Liver (tissue), 3 donors: Measurements from ENCODE around the gene ATR.

Experiments
- CTCF ChIP-seq: fragments of 150-350 bp; IDR thresholded peaks from 2 replicates; pipeline ENCODE4 v1.5.1; 2017; ENCODE audit warnings: improper control_type of control experiment, low read depth, low read length; ENCODE audit not compliant: missing input control
- EGR1 ChIP-seq, 2 donors: IDR thresholded peaks; 2 replicates each; pipeline ENCODE4 v1.6.1; 2016 to 2018; ENCODE audit warnings: antibody characterized with exemption in 2 of 2, low read depth in 2 of 2
- FOXA1 ChIP-seq: IDR thresholded peaks from 2 replicates; pipeline ENCODE4 v1.6.1; 2016; ENCODE audit warnings: antibody characterized with exemption
- GABPA ChIP-seq, 2 donors: IDR thresholded peaks in 1 of 2; conservative IDR thresholded peaks in 1 of 2; 2 replicates each; pipeline ENCODE4 v1.6.1; 2016; ENCODE audit warnings: antibody characterized with exemption in 2 of 2, mild to moderate bottlenecking in 1 of 2, moderate library complexity in 1 of 2
- HNF4A ChIP-seq, 2 donors: conservative IDR thresholded peaks; 2 replicates each; pipeline ENCODE4 v1.6.1; 2016; ENCODE audit warnings: antibody characterized with exemption in 2 of 2, mild to moderate bottlenecking in 2 of 2
- JUND ChIP-seq, 2 donors: IDR thresholded peaks; 2 replicates each; pipeline ENCODE4 v1.6.1; 2016; ENCODE audit warnings: antibody characterized with exemption in 2 of 2
- MAX ChIP-seq: IDR thresholded peaks from 2 replicates; pipeline ENCODE4 v1.6.1; 2016; ENCODE audit warnings: antibody characterized with exemption
- RAD21 ChIP-seq, 2 donors: IDR thresholded peaks; 2 replicates each; pipeline ENCODE4 v1.6.1; 2016; ENCODE audit warnings: antibody characterized with exemption in 2 of 2, mild to moderate bottlenecking in 2 of 2
- REST ChIP-seq: IDR thresholded peaks from 2 replicates; pipeline ENCODE4 v1.6.1; 2016; ENCODE audit warnings: antibody characterized with exemption, mild to moderate bottlenecking
- RXRA ChIP-seq, 2 donors: IDR thresholded peaks; 2 replicates each; pipeline ENCODE4 v1.6.1; 2017 to 2018; ENCODE audit warnings: antibody characterized with exemption in 2 of 2, mild to moderate bottlenecking in 1 of 2
- TAF1 ChIP-seq: conservative IDR thresholded peaks from 2 replicates; pipeline ENCODE4 v1.6.1; 2016; ENCODE audit warnings: antibody characterized with exemption, mild to moderate bottlenecking
- YY1 ChIP-seq: IDR thresholded peaks from 2 replicates; pipeline ENCODE4 v1.6.1; 2016; ENCODE audit warnings: antibody characterized with exemption, mild to moderate bottlenecking
- ZBTB33 ChIP-seq: IDR thresholded peaks from 2 replicates; pipeline ENCODE4 v1.6.1; 2016; ENCODE audit warnings: antibody characterized with exemption
- donor health status: healthy.
- donor health status: healthy.

- TF ChIP-seq CTCF (no peak), MAX (no peak), RXRA (IDR thresholded peaks at IDR 0.05) (no peak), YY1 (no peak), EGR1 (IDR thresholded peaks at IDR 0.05; ENCODE audit: low read depth in 2 of 2) (no peak), RAD21 (IDR thresholded peaks at IDR 0.05) (no peak), FOXA1 (no peak), REST (no peak), JUND (IDR thresholded peaks at IDR 0.05) (peak in 1 of 2 donors; percentile 45), TAF1 (no peak), GABPA (IDR thresholded peaks at IDR 0.05 in 1 of 2, conservative IDR thresholded peaks at IDR 0.05 in 1 of 2) (no peak), ZBTB33 (no peak), HNF4A (conservative IDR thresholded peaks at IDR 0.05) (no peak)
Observed at GRCh38 chr3:142595581-142595950, 17.0 kb upstream of the ATR start.
